ENCODE results near the gene GNB3. TPM values are rescaled to one million over a fixed set of nuclear protein-coding genes. Genes with fewer than 3 reads are reported as not detected.
A peak's percentile ranks its signal among the peaks of the same experiment; 100 is the strongest.
"Not testable (repeated sequence)": the region's sequence is repeated elsewhere in the genome, so short reads cannot be mapped to it uniquely, and the experiment has no call there.

The GNB3 gene
- total RNA-seq, 2 donors from 2014 or later, result 0.83 to 1.5 TPM

DNA sequence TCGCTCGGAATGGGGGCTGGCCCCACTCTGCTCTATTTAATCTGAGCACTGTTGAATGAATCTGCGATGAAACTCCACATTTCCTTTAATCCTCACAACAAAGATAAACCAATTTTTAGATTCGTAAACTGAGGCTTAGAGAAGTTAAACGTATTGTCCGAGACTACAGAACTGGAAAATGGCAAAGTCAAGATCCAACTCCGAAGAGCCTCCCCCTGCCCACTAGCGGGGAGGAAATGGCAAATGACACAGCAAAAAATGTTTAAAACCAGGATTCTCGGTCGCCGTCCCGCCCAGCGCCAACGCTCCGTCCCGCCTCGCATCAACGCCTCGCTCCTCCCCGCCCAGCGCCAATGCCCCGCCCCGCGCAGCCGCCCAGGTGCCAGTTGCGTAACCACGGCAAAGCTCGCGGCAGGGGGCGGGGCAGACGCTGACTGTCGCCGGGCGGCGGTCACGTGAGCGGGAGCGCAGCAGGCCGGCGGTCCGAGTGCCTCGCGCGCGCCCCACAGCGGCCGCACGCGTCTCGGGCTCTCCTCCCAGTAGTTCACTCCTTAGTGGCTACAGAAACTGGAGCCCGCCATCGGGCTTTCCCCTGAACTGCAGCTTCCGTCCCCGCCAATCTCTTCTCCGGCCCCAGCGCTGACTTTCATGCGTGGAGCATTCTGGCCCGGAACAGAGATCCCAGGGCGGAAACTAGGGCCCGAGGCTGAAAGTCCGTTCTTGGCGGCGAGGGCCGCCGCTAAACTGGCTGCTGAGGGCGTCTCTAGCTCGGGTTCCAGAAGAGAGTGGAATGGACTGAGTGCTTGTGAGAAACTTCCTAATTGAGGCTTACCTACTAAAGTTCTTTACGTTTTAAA, 50.3 kb downstream of the GNB3 start:
- Histone ChIP-seq H3K4me3 (peak overlapping the region; percentile 38 to 61), H3K36me3 (no peaks in the 10 kb centered on the region), H3K9me3 (no peaks in the 10 kb centered on the region), H3K27ac (peak overlapping the region; percentile 88 to 90), H3K27me3 (no peaks in the 10 kb centered on the region), H3K4me1 (peaks cover 0 to 8% of the 10 kb centered on the region in 2 donors)
- peak; percentile 92 to 97 for TF ChIP-seq CTCF (IDR thresholded peaks at IDR 0.05)
- peak; percentile 97 for DNase-seq (ENCODE audit: low spot score)

DNA sequence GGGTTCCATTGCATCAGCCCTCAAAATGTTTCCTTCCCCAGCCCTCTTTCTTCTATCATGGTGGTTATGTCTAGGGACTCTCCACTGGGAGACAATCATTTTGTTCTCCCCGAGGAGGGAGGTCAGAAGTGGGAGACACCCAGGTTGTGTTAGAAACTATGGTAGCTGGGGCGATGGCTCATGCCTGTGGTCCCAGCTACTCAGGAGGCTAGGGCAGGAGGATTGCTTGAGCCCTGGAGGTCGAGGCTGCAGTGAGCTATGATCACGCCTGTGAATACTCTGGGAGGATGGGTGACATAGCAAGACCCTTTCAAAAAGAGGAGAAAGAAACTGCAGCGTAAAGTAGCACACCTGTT, 50.9 kb downstream of the GNB3 start:
- Histone ChIP-seq H3K36me3 (no peaks in the 10 kb centered on the region), H3K4me1 (peaks cover 0 to 8% of the 10 kb centered on the region in 2 donors), H3K27ac (peak overlapping the region; percentile 88 to 90), H3K9me3 (no peaks in the 10 kb centered on the region), H3K27me3 (no peaks in the 10 kb centered on the region), H3K4me3 (peak overlapping the region; percentile 38 to 61)
- no peak for TF ChIP-seq CTCF (IDR thresholded peaks at IDR 0.05)
- no peak for DNase-seq (ENCODE audit: low spot score)

GRCh38 chr12:6892683-6893082, 52.0 kb downstream of the GNB3 start:
- H3K36me3 ChIP-seq; H3K27ac ChIP-seq; H3K9me3 ChIP-seq; H3K27me3 ChIP-seq; H3K4me1 ChIP-seq; DNase-seq (ENCODE audit: low spot score); H3K4me3 ChIP-seq: not testable (repeated sequence)

DNA sequence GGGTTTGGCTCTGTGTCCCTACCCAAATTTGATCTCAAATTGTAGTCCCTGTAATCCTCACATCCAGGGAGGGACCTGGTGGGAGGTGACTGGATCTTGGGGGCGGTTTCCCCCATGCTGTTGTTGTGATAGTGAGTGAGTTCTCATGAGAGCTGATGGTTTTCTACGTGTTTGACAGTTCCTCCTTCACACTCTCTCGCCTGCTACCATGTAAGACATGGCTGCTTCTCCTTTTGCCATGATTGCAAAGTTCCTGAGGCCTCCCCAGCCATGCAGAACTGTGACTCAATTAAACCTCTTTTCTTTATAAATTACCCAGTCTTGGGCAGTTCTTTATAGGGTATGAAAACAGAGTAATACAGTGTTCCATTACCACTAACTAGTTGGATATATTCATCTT, 53.6 kb downstream of the GNB3 start:
- H3K4me1 ChIP-seq, result peaks cover 0 to 8% of the 10 kb centered on the region in 2 donors
- no peaks in the 10 kb centered on the region for H3K27me3 ChIP-seq
- no peaks in the 10 kb centered on the region for H3K36me3 ChIP-seq
- no peaks in the 10 kb centered on the region for H3K9me3 ChIP-seq
- no peak for TF ChIP-seq CTCF (IDR thresholded peaks at IDR 0.05)
- no peak for DNase-seq (ENCODE audit: low spot score)
- no peak overlapping the region for H3K4me3 ChIP-seq
- no peak overlapping the region for H3K27ac ChIP-seq

Other genes with a start within 250 kb of the GNB3 start
- gene CHD4, start 233.5 kb upstream of the GNB3 start, total RNA-seq, result 100 to 1,000 TPM; 150 to 192 TPM
- gene LPAR5, start 205.0 kb upstream of the GNB3 start, total RNA-seq, result 1 to 10 TPM; 1.6 to 3.7 TPM
- under 1 TPM in 1 of 2 donors, not detected in 1; 0.43 TPM for gene ACRBP, start 193.5 kb upstream of the GNB3 start, total RNA-seq
- gene ING4, start 177.8 kb upstream of the GNB3 start, total RNA-seq, result 10 to 100 TPM; 21.8 to 22.6 TPM
- 10 to 100 TPM; 23.8 to 33.3 TPM for gene ZNF384, start 151.6 kb upstream of the GNB3 start, total RNA-seq
- gene PIANP, start 140.1 kb upstream of the GNB3 start, total RNA-seq, result not detected
- gene COPS7A, start 116.9 kb upstream of the GNB3 start, total RNA-seq, result 10 to 100 TPM; 72.7 to 73.6 TPM
- 100 to 1,000 TPM; 121 to 138 TPM for gene MLF2, start 87.8 kb upstream of the GNB3 start, total RNA-seq
- gene PTMS, start 74.6 kb upstream of the GNB3 start, total RNA-seq, result 100 to 1,000 TPM in 1 of 2 donors, 10 to 100 TPM in 1; 67.8 to 119 TPM
- under 1 TPM in 1 of 2 donors, not detected in 1; 0.47 TPM for gene LAG3, start 68.4 kb upstream of the GNB3 start, total RNA-seq
- 1 to 10 TPM; 3.2 to 7.3 TPM for gene CD4, start 51.4 kb upstream of the GNB3 start, total RNA-seq
- gene GPR162, start 19.1 kb upstream of the GNB3 start, total RNA-seq, result 1 to 10 TPM in 1 of 2 donors, under 1 TPM in 1; 0.44 to 7.0 TPM
- 10 to 100 TPM in 1 of 2 donors, 1 to 10 TPM in 1; 7.0 to 11.0 TPM for gene P3H3, start 12.5 kb upstream of the GNB3 start, total RNA-seq
- 1 to 10 TPM in 1 of 2 donors, under 1 TPM in 1; 0.39 to 1.7 TPM for gene CDCA3, start 10.4 kb downstream of the GNB3 start, total RNA-seq
- gene USP5, start 11.2 kb downstream of the GNB3 start, total RNA-seq, result 10 to 100 TPM; 35.3 to 45.1 TPM
- 100 to 1,000 TPM; 755 to 842 TPM for gene TPI1, start 26.6 kb downstream of the GNB3 start, total RNA-seq
- gene SPSB2, start 32.4 kb downstream of the GNB3 start, total RNA-seq, result 1 to 10 TPM; 4.1 to 6.4 TPM
- gene LRRC23, start 63.9 kb downstream of the GNB3 start, total RNA-seq, result 10 to 100 TPM in 1 of 2 donors, 1 to 10 TPM in 1; 8.4 to 15.6 TPM
- 10 to 100 TPM in 1 of 2 donors, 1 to 10 TPM in 1; 9.7 to 36.9 TPM for gene ENO2, start 73.7 kb downstream of the GNB3 start, total RNA-seq
- gene ATN1, start 87.0 kb downstream of the GNB3 start, total RNA-seq, result 10 to 100 TPM; 37.1 to 68.9 TPM
- not detected for gene RNU7-1, start 102.9 kb downstream of the GNB3 start, total RNA-seq
- 100 to 1,000 TPM; 398 to 533 TPM for gene C12orf57, start 103.1 kb downstream of the GNB3 start, total RNA-seq
- gene PTPN6, start 110.4 kb downstream of the GNB3 start, total RNA-seq, result 1 to 10 TPM; 3.7 to 7.5 TPM
- gene PHB2, start 129.7 kb downstream of the GNB3 start, total RNA-seq, result 100 to 1,000 TPM; 160 to 183 TPM
- 10 to 100 TPM; 16.5 to 28.4 TPM for gene EMG1, start 130.0 kb downstream of the GNB3 start, total RNA-seq
- 10 to 100 TPM; 20.0 to 33.3 TPM for gene LPCAT3, start 177.6 kb downstream of the GNB3 start, total RNA-seq
- gene C1S, start 219.8 kb downstream of the GNB3 start, total RNA-seq, result 100 to 1,000 TPM; 114 to 232 TPM

All from right atrium auricular region (tissue), 2 donors.